ENCODE results near the gene ATP8A2.
A peak's percentile ranks its signal among the peaks of the same experiment; 100 is the strongest.
"Not testable (repeated sequence)": the region's sequence is repeated elsewhere in the genome, so short reads cannot be mapped to it uniquely, and the experiment has no call there.

ATP8A2 gene

GRCh38 chr13:26062853-26063444 is 691.2 kb downstream of the ATP8A2 start:
- peak; percentile 80 for TF ChIP-seq CTCF (IDR thresholded peaks at IDR 0.05; ENCODE audit: low read depth, low read length)
- DNase-seq (ENCODE audit: low read depth, low spot score) = peak; percentile 75
- H3K4me3 ChIP-seq (ENCODE audit: low read depth, low read length) = no peak overlapping the region
- in situ Hi-C loops (cut with HindIII; ENCODE audit: low sequenced_read_pairs) = no loop called here

GRCh38 chr13:26066492-26066891 is 694.7 kb downstream of the ATP8A2 start:
- H3K4me3 ChIP-seq (ENCODE audit: low read depth, low read length); DNase-seq (ENCODE audit: low read depth, low spot score); in situ Hi-C loops (cut with HindIII; ENCODE audit: low sequenced_read_pairs): not testable (repeated sequence)

GRCh38 chr13:26067601-26068000 is 695.8 kb downstream of the ATP8A2 start:
- in situ Hi-C loops (cut with HindIII; ENCODE audit: low sequenced_read_pairs) = no loop called here
- DNase-seq (ENCODE audit: low read depth, low spot score) = no peak
- no peak for TF ChIP-seq CTCF (IDR thresholded peaks at IDR 0.05; ENCODE audit: low read depth, low read length)
- no peak overlapping the region for H3K4me3 ChIP-seq (ENCODE audit: low read depth, low read length)

- H3K4me3 ChIP-seq (ENCODE audit: low read depth, low read length); in situ Hi-C loops (cut with HindIII; ENCODE audit: low sequenced_read_pairs); DNase-seq (ENCODE audit: low read depth, low spot score): not testable (repeated sequence)
These were observed 696.6 kb downstream of the ATP8A2 start for GRCh38 chr13:26068372-26068771.

- DNase-seq (ENCODE audit: low read depth, low spot score); in situ Hi-C loops (cut with HindIII; ENCODE audit: low sequenced_read_pairs); H3K4me3 ChIP-seq (ENCODE audit: low read depth, low read length): not testable (repeated sequence)
These were observed 697.9 kb downstream of the ATP8A2 start for GRCh38 chr13:26069642-26070041.

- in situ Hi-C loops (cut with HindIII; ENCODE audit: low sequenced_read_pairs) = no loop called here
- no peak overlapping the region for H3K4me3 ChIP-seq (ENCODE audit: low read depth, low read length)
- no peak for TF ChIP-seq CTCF (IDR thresholded peaks at IDR 0.05; ENCODE audit: low read depth, low read length)
- no peak for DNase-seq (ENCODE audit: low read depth, low spot score)
These were observed 699.9 kb downstream of the ATP8A2 start for GRCh38 chr13:26071691-26072090.

GRCh38 chr13:26072335-26072734 is 700.6 kb downstream of the ATP8A2 start:
- in situ Hi-C loops (cut with HindIII; ENCODE audit: low sequenced_read_pairs); H3K4me3 ChIP-seq (ENCODE audit: low read depth, low read length): not testable (repeated sequence)
- peak; percentile 12 for DNase-seq (ENCODE audit: low read depth, low spot score)

- DNase-seq (ENCODE audit: low read depth, low spot score) = peak; percentile 12
- in situ Hi-C loops (cut with HindIII; ENCODE audit: low sequenced_read_pairs) = no loop called here
- H3K4me3 ChIP-seq (ENCODE audit: low read depth, low read length) = no peak overlapping the region
- TF ChIP-seq CTCF (IDR thresholded peaks at IDR 0.05; ENCODE audit: low read depth, low read length) = peak; percentile 26
These were observed 702.9 kb downstream of the ATP8A2 start for GRCh38 chr13:26074706-26075105.
